Measurements from ENCODE around the gene CACNA1C. TPM values are rescaled to one million over a fixed set of nuclear protein-coding genes. Genes with fewer than 3 reads are reported as not detected.

Gene CACNA1C
- total and polyA plus RNA-seq, 2 donors: 0.71 TPM

- no peak for DNase-seq (ENCODE audit: low read depth in 6 of 9, low spot score in 9 of 9)
- H3K9me3 ChIP-seq (ENCODE audit: control insufficient read depth in 2 of 2, insufficient read depth in 1 of 2, low read length in 1 of 2): no peaks in the 10 kb centered on the region
- H3K27me3 ChIP-seq (ENCODE audit: control insufficient read depth in 2 of 2, insufficient read depth in 1 of 2, low read length in 1 of 2): no peaks in the 10 kb centered on the region
- WGBS: 99% methylated on average over 6 of the region's 6 CpGs
- no peaks in the 10 kb centered on the region for H3K36me3 ChIP-seq (ENCODE audit: control insufficient read depth in 2 of 2, insufficient read depth in 2 of 2, low read length in 1 of 2)
- H3K4me1 ChIP-seq (ENCODE audit: control insufficient read depth in 2 of 2, insufficient read depth in 2 of 2, low read length in 2 of 2): no peaks in the 10 kb centered on the region
- no peak overlapping the region for H3K4me3 ChIP-seq (ENCODE audit: low read length in 2 of 2)
- no peak overlapping the region for H3K27ac ChIP-seq (ENCODE audit: low read depth in 1 of 2, low read length in 1 of 2)
Measured at GRCh38 chr12:2082321-2082720, 29.5 kb downstream of the CACNA1C start.

- Histone ChIP-seq H3K27ac (ENCODE audit: low read depth in 1 of 2, low read length in 1 of 2) (no peak overlapping the region), H3K36me3 (ENCODE audit: control insufficient read depth in 2 of 2, insufficient read depth in 2 of 2, low read length in 1 of 2) (no peaks in the 10 kb centered on the region), H3K4me1 (ENCODE audit: control insufficient read depth in 2 of 2, insufficient read depth in 2 of 2, low read length in 2 of 2) (no peaks in the 10 kb centered on the region), H3K4me3 (ENCODE audit: low read length in 2 of 2) (no peak overlapping the region), H3K9me3 (ENCODE audit: control insufficient read depth in 2 of 2, insufficient read depth in 1 of 2, low read length in 1 of 2) (no peaks in the 10 kb centered on the region), H3K27me3 (ENCODE audit: control insufficient read depth in 2 of 2, insufficient read depth in 1 of 2, low read length in 1 of 2) (no peaks in the 10 kb centered on the region)
- DNase-seq (ENCODE audit: low read depth in 6 of 9, low spot score in 9 of 9): no peak
- 97% methylated on average over 1 of the region's 1 CpG for WGBS
Measured at GRCh38 chr12:2083008-2083407, 30.2 kb downstream of the CACNA1C start.

- Histone ChIP-seq H3K27ac (ENCODE audit: low read depth in 1 of 2, low read length in 1 of 2) (no peak overlapping the region), H3K4me3 (ENCODE audit: low read length in 2 of 2) (no peak overlapping the region), H3K4me1 (ENCODE audit: control insufficient read depth in 2 of 2, insufficient read depth in 2 of 2, low read length in 2 of 2) (no peaks in the 10 kb centered on the region), H3K9me3 (ENCODE audit: control insufficient read depth in 2 of 2, insufficient read depth in 1 of 2, low read length in 1 of 2) (no peaks in the 10 kb centered on the region), H3K27me3 (ENCODE audit: control insufficient read depth in 2 of 2, insufficient read depth in 1 of 2, low read length in 1 of 2) (no peaks in the 10 kb centered on the region), H3K36me3 (ENCODE audit: control insufficient read depth in 2 of 2, insufficient read depth in 2 of 2, low read length in 1 of 2) (no peaks in the 10 kb centered on the region)
- DNase-seq (ENCODE audit: low read depth in 6 of 9, low spot score in 9 of 9): no peak
- 96% methylated on average over 1 of the region's 1 CpG for WGBS
Measured at GRCh38 chr12:2083561-2083960, 30.8 kb downstream of the CACNA1C start.

- Histone ChIP-seq H3K9me3 (ENCODE audit: control insufficient read depth in 2 of 2, insufficient read depth in 1 of 2, low read length in 1 of 2) (no peaks in the 10 kb centered on the region), H3K4me1 (ENCODE audit: control insufficient read depth in 2 of 2, insufficient read depth in 2 of 2, low read length in 2 of 2) (no peaks in the 10 kb centered on the region), H3K27me3 (ENCODE audit: control insufficient read depth in 2 of 2, insufficient read depth in 1 of 2, low read length in 1 of 2) (no peaks in the 10 kb centered on the region), H3K4me3 (ENCODE audit: low read length in 2 of 2) (no peak overlapping the region), H3K36me3 (ENCODE audit: control insufficient read depth in 2 of 2, insufficient read depth in 2 of 2, low read length in 1 of 2) (no peaks in the 10 kb centered on the region), H3K27ac (ENCODE audit: low read depth in 1 of 2, low read length in 1 of 2) (no peak overlapping the region)
- 89% methylated on average over 4 of the region's 4 CpGs for WGBS
- DNase-seq (ENCODE audit: low read depth in 6 of 9, low spot score in 9 of 9): no peak
Measured at GRCh38 chr12:2084553-2085296, 31.9 kb downstream of the CACNA1C start.

- no peak for DNase-seq (ENCODE audit: low read depth in 6 of 9, low spot score in 9 of 9)
- Histone ChIP-seq H3K27me3 (ENCODE audit: control insufficient read depth in 2 of 2, insufficient read depth in 1 of 2, low read length in 1 of 2) (no peaks in the 10 kb centered on the region), H3K4me3 (ENCODE audit: low read length in 2 of 2) (no peak overlapping the region), H3K36me3 (ENCODE audit: control insufficient read depth in 2 of 2, insufficient read depth in 2 of 2, low read length in 1 of 2) (no peaks in the 10 kb centered on the region), H3K4me1 (ENCODE audit: control insufficient read depth in 2 of 2, insufficient read depth in 2 of 2, low read length in 2 of 2) (peaks cover 0 to 16% of the 10 kb centered on the region in 2 donors), H3K9me3 (ENCODE audit: control insufficient read depth in 2 of 2, insufficient read depth in 1 of 2, low read length in 1 of 2) (no peaks in the 10 kb centered on the region), H3K27ac (ENCODE audit: low read depth in 1 of 2, low read length in 1 of 2) (no peak overlapping the region)
- WGBS: 95% methylated on average over 5 of the region's 5 CpGs
Measured at GRCh38 chr12:2092354-2092753, 39.6 kb downstream of the CACNA1C start.

- no peak overlapping the region for H3K27ac ChIP-seq (ENCODE audit: low read depth in 1 of 2, low read length in 1 of 2)
- no peak for DNase-seq (ENCODE audit: low read depth in 6 of 9, low spot score in 9 of 9)
- H3K9me3 ChIP-seq (ENCODE audit: control insufficient read depth in 2 of 2, insufficient read depth in 1 of 2, low read length in 1 of 2): no peaks in the 10 kb centered on the region
- H3K4me3 ChIP-seq (ENCODE audit: low read length in 2 of 2): no peak overlapping the region
- 95% methylated on average over 6 of the region's 6 CpGs for WGBS
- no peaks in the 10 kb centered on the region for H3K27me3 ChIP-seq (ENCODE audit: control insufficient read depth in 2 of 2, insufficient read depth in 1 of 2, low read length in 1 of 2)
- no peaks in the 10 kb centered on the region for H3K36me3 ChIP-seq (ENCODE audit: control insufficient read depth in 2 of 2, insufficient read depth in 2 of 2, low read length in 1 of 2)
- H3K4me1 ChIP-seq (ENCODE audit: control insufficient read depth in 2 of 2, insufficient read depth in 2 of 2, low read length in 2 of 2): peaks cover 0 to 16% of the 10 kb centered on the region in 2 donors
Measured at GRCh38 chr12:2092890-2093289, 40.1 kb downstream of the CACNA1C start.

- no peaks in the 10 kb centered on the region for H3K27me3 ChIP-seq (ENCODE audit: control insufficient read depth in 2 of 2, insufficient read depth in 1 of 2, low read length in 1 of 2)
- WGBS: 17% methylated on average over 2 of the region's 2 CpGs
- no peaks in the 10 kb centered on the region for H3K36me3 ChIP-seq (ENCODE audit: control insufficient read depth in 2 of 2, insufficient read depth in 2 of 2, low read length in 1 of 2)
- no peak overlapping the region for H3K4me3 ChIP-seq (ENCODE audit: low read length in 2 of 2)
- H3K27ac ChIP-seq (ENCODE audit: low read depth in 1 of 2, low read length in 1 of 2): no peak overlapping the region
- H3K4me1 ChIP-seq (ENCODE audit: control insufficient read depth in 2 of 2, insufficient read depth in 2 of 2, low read length in 2 of 2): peaks cover 0 to 16% of the 10 kb centered on the region in 2 donors
- peak in 6 of 9 donors; percentile 6 to 59 (median 26) for DNase-seq (ENCODE audit: low read depth in 6 of 9, low spot score in 9 of 9)
- no peaks in the 10 kb centered on the region for H3K9me3 ChIP-seq (ENCODE audit: control insufficient read depth in 2 of 2, insufficient read depth in 1 of 2, low read length in 1 of 2)
Measured at GRCh38 chr12:2094597-2094996, 41.8 kb downstream of the CACNA1C start.

GRCh38 chr12:2095878-2096277, 43.1 kb downstream of the CACNA1C start:
- Histone ChIP-seq H3K9me3 (ENCODE audit: control insufficient read depth in 2 of 2, insufficient read depth in 1 of 2, low read length in 1 of 2) (no peaks in the 10 kb centered on the region), H3K4me3 (ENCODE audit: low read length in 2 of 2) (no peak overlapping the region), H3K36me3 (ENCODE audit: control insufficient read depth in 2 of 2, insufficient read depth in 2 of 2, low read length in 1 of 2) (no peaks in the 10 kb centered on the region), H3K27ac (ENCODE audit: low read depth in 1 of 2, low read length in 1 of 2) (no peak overlapping the region), H3K4me1 (ENCODE audit: control insufficient read depth in 2 of 2, insufficient read depth in 2 of 2, low read length in 2 of 2) (peaks cover 0 to 16% of the 10 kb centered on the region in 2 donors), H3K27me3 (ENCODE audit: control insufficient read depth in 2 of 2, insufficient read depth in 1 of 2, low read length in 1 of 2) (no peaks in the 10 kb centered on the region)
- 93% methylated on average over 5 of the region's 5 CpGs for WGBS
- no peak for DNase-seq (ENCODE audit: low read depth in 6 of 9, low spot score in 9 of 9)

GRCh38 chr12:2097617-2098016, 44.8 kb downstream of the CACNA1C start:
- Histone ChIP-seq H3K27me3 (ENCODE audit: control insufficient read depth in 2 of 2, insufficient read depth in 1 of 2, low read length in 1 of 2) (no peaks in the 10 kb centered on the region), H3K27ac (ENCODE audit: low read depth in 1 of 2, low read length in 1 of 2) (no peak overlapping the region), H3K36me3 (ENCODE audit: control insufficient read depth in 2 of 2, insufficient read depth in 2 of 2, low read length in 1 of 2) (no peaks in the 10 kb centered on the region), H3K4me3 (ENCODE audit: low read length in 2 of 2) (no peak overlapping the region), H3K9me3 (ENCODE audit: control insufficient read depth in 2 of 2, insufficient read depth in 1 of 2, low read length in 1 of 2) (no peaks in the 10 kb centered on the region), H3K4me1 (ENCODE audit: control insufficient read depth in 2 of 2, insufficient read depth in 2 of 2, low read length in 2 of 2) (peaks cover 0 to 16% of the 10 kb centered on the region in 2 donors)
- DNase-seq (ENCODE audit: low read depth in 6 of 9, low spot score in 9 of 9): no peak
- WGBS: 89% methylated on average over 7 of the region's 7 CpGs

All from thymus (tissue), 11 donors.